ENCODE measurements around the gene MAPK4.

MAPK4 gene

DNA sequence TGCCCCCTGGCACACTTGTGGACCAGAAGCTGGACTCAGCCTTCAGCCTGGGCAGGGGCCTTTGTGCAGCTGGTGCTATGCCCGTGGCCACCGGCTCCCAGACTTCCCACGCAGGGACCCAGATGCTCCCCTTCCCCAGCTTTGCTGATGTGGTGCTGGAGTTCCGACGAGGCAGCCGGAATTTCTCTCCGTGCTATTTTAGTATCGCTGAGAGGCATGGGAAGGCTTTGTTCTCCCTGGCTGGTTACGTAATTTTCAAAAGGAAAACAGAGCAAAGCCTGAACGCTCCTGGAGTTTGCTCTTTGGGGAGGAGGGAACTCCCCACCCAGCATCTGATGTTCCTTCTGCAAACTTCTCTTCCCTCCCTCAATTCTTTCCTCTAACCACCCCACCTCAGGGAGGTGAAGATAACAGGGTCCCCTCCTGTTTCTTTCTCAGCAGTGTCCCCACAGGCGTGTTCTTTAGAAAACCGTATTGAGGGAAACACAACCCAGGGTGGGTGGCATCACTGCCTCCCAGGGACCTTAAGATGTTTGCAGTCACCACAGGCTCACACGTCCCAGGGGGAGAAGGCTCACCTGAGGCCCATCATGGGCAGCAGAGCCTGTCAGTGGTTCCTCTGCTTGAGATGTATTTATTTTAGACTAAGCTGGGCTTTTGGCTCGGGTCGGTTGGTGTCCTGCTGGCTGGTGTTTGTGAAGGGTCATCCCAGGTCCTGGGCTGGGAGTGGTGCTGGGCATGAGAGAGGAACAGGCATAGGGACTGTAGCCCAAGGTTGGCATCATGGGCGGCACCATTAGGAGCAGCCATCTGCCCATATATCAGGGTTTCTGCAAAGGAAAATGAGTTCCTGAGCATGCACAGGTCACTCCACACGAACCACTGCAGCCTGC is 95.0 kb downstream of the MAPK4 start:
- no peak for DNase-seq

GRCh38 chr18:50656396-50656795 is 96.5 kb downstream of the MAPK4 start:
- no peak for DNase-seq

DNA sequence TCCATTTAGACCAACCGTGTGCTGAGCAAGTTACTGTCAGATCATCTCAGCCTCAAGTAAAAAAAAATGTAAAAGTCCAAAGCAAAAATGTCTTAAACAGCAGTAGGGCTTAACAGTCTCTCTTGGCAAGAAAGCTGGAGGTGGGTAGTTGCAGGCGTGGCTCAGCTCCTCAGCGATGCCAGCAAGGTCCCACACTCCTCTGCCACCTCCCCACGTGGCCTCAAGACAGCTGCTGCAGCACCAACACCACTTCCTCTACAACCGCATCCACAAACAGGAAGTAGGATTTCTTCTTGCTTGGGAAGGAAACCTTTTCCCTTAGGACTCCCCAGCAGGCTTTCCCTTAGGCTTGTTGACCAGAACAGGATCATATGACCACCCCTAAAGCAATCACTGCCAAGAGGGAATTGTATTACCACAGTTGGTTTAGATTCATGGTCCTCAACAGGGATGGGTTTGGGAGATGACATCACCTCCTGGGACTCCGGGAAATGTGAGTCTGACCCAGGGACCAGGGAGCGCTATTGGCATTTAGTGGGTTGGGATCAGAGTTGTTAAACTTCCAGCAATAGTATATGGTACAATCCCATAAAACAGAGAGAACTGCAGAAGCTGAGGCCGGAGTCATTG is 97.1 kb downstream of the MAPK4 start:
- DNase-seq, result no peak

GRCh38 chr18:50658601-50659000 is 98.7 kb downstream of the MAPK4 start:
- DNase-seq, result no peak

DNA sequence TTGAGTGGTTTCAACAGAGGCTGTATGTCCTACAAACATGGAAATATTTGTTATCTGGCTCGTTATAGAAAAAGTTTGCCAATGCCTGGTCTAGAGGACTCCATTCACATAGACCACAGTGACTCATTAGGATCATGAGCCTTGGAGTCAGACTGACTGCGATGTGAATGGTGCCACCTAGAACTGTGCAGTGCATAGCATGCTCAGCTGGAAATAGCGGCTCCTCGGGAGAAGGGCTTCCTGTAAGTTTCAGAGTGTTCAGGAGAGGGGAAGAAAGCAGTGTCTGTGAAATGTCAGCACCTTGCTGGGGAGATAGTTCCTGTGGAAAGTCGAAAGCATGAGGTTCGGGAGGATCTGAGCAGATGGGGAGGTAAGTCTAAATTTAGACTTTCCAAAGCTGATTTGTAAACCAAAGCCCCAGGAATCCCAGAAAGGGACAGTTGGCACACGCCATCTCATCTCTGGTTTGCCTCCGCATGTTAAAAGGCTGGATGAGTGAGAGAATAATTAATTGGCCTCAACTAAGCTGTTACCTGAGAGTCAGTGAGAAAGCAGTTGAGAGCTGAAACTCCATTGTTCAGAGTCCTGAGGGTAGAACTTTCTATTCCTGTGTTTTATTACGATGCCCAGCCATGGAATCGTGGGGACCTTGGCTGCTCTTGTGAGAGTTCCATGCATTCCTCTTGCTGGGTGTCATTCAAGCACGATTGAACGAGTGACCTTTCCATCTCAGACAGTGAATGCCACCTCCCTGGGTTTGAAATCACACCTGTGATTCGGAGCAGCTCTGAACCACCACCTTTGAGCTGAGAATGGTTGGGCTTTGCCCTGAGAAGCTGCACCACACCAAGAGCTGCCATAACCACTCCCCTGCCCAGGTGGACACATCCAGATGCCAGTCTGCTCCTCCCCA is 99.5 kb downstream of the MAPK4 start:
- DNase-seq, result no peak

GRCh38 chr18:50661013-50661412 is 101.1 kb downstream of the MAPK4 start:
- no peak for DNase-seq

DNA sequence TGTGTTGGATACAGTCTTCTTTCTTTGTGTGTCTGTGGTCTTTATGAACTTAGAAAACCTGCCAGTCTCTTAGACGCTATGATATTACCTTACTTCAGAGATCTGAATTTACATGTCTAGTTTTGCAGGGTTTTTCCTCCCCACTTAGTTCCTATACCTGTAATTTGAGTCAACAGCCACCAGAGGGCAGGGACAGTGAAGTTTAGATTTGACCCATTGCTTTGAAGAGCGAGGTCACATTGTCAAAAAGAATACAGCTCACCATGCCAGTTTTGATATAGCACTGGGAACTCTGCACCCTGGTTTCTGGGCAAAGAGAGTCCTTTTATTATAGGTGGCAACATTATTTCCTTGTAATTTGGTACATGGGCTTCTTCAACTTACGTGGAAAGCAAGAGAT is 102.3 kb downstream of the MAPK4 start:
- DNase-seq, result no peak

- DNase-seq, result no peak
Measured at GRCh38 chr18:50662775-50663383, 103.0 kb downstream of the MAPK4 start.

DNA sequence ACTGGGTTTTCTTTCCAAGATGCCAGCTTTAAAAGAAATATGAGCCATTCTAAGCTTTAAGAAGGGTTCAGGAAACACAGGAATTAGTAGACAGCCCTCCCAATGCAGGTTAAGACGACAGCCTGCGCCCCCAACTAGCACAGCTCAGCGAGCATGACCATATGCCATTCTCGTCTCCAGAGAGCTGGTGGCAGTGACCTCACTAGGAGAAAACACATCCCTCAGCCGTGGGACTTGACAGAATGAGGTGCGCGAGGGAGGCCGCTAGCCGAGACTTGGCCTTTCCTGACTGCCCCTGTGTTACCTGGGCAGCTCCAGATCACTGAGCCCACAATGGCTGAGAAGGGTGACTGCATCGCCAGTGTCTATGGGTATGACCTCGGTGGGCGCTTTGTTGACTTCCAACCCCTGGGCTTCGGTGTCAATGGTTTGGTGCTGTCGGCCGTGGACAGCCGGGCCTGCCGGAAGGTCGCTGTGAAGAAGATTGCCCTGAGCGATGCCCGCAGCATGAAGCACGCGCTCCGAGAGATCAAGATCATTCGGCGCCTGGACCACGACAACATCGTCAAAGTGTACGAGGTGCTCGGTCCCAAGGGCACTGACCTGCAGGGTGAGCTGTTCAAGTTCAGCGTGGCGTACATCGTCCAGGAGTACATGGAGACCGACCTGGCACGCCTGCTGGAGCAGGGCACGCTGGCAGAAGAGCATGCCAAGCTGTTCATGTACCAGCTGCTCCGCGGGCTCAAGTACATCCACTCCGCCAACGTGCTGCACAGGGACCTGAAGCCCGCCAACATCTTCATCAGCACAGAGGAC is 103.9 kb downstream of the MAPK4 start:
- no peak for DNase-seq

DNA sequence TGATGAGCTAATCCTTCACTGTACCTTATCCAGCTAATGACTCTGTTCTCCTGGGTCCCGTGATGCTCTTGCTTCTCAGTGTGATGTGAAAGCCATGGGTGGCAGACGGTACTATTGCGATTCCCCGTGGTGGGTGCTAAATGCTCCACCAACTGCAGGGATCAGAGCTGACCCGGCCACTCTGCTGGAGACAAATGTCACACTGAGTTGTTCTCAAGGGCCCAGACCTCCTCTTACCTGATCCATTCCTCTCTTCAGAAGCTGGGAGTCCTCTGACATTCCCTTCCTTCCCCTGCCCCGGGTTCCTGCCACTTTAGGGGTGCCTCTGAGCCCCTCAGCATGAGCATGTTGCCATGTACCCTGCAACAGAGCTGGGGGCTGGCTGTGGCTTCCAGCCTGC is 105.1 kb downstream of the MAPK4 start:
- DNase-seq, result no peak

- DNase-seq, result no peak
Measured at GRCh38 chr18:50665519-50665918, 105.6 kb downstream of the MAPK4 start.

DNA sequence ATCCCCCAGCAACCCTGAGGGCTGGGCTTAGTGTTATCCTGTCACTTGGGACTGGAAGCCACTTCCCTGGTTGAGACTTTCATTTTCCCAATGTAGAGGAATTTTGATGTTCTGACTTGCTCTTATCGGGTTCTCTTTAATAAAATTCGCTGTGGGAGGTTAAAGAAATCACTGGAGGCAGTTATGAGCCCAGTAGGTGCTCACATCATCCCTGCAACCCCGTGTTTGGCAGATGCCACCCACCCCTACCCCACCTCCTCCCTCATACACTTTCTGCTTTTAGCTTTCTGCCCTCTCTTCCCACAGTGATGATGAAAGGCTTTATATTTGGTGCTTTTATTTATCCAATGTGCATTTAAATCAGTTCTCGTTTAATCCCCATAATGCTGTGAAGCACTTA is 106.6 kb downstream of the MAPK4 start:
- DNase-seq, result no peak

- no peak for DNase-seq
Measured at GRCh38 chr18:50671376-50671775, 111.5 kb downstream of the MAPK4 start.

DNA sequence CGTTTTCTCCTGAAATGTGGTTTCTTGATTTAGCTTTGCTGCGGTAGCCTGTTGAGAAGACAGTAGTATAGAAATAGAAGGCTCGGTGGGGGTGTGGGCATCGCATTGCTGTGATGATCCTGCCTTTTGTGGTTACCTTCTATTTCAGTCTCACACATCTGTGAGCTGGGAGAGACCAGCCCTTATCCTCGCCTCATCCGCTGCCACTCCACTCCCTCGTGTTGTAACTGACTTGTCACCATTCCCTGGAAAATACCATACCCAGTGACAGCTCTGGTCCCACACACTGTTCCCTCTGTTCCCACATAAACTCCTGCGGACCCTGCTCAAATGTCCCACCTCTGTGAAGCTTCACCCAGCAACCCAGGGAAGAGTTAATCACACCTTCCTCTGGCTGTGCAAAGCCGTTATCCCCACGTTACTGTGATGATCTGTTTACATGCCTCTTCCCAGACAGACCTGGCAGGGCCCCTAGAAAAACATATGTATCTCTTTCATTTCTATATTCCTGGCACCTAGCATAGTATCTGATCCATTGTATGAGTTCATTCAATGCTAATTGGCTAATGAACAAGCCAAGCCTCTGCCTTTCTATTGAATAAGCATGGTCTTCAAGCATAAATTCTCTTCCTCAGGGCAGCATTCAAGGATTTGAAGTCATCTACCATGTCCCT is 114.6 kb downstream of the MAPK4 start:
- no peak for DNase-seq

DNA sequence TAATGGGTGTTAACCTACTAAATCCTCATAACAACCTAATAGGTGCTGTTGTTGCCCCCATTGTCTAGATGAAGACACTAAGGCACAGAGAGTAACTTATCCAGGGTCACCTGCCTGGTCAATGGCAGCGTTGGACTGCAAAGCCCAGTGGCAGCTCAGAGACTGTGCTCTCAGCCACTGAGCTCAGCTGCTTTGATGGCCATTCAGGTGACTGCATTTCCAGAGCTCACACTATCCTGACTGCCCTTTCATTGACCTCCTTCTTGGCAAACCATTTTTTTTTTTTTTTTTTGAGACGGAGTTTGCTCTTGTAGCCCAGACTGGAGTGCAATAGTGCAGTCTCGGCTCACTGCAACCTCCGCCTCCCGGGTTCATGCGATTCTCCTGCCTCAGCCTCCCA is 115.2 kb downstream of the MAPK4 start:
- DNase-seq, result no peak

DNA sequence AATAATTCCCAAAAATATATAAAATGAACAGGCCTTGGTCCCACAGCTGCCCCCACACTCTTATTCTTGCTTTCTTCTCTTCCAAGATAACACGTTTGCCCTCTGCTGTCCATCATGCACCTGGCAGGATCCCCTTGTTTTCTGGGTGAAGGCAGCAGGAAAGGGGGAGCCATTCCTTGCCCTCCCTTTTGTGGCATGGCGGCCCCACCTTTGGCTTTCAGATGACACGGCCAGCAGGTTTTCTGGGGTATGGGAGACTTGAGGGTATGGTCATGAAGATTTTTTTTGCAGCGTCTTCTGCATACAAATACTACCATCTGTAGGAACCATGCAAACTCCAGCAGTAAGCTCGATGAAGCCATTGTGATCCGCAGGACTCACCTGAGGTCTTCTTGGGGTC is 118.8 kb downstream of the MAPK4 start:
- no peak for DNase-seq

GRCh38 chr18:50679056-50679455 is 119.2 kb downstream of the MAPK4 start:
- DNase-seq, result no peak

DNA sequence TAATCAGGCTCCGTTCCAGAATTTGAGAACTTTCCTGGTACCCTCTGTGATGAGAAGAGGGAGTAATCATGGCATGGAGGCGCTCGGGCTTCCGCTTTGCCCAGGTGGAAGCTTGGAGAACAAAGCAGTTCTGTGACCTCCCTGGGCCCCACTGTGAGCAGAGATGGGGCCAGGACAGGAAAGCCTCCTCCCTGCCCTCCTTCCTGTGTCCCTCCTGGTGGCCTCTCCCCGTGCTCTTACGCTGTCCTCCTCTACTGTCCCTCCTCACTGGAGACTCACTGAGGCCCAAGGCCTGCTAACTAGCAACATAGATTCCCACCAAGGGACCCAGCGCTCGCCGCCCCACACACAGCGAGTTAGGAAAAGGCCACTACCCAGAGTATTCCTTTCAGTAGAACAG is 119.8 kb downstream of the MAPK4 start:
- DNase-seq, result no peak

GRCh38 chr18:50680966-50681365 is 121.1 kb downstream of the MAPK4 start:
- no peak for DNase-seq

DNA sequence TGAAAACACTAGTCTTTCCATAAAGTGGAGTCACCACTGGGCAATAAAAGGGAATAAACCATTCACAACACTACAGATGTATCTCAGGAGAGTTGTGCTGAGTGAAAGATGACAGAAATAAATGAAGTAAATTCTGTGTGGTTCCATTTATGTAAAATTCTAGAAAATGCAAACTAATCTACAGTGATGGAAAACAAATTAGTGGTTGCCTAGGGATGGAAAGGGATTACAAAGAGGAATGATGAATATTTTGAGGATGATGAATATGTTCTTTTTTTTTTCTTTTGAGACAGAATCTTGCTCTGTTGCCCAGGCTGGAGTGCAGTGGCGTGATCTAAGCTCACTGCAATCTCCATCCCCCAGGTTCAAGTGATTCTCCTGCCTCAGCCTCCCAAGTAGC is 123.0 kb downstream of the MAPK4 start:
- DNase-seq, result no peak

- no peak for DNase-seq
Measured at GRCh38 chr18:50686409-50686808, 126.5 kb downstream of the MAPK4 start.
